Neural progenitor cell (in vitro differentiated cells): Measurements from ENCODE around the gene VSX1. TPM values are rescaled to one million over a fixed set of nuclear protein-coding genes. Genes with fewer than 3 reads are reported as not detected.

Source experiments
- DNase-seq: peaks from one replicate; pipeline ENCODE4 v3.0.0-alpha.2; 2016; ENCODE audit warnings: low spot score
- H2AFZ ChIP-seq: fragments of 200-600 bp; sonication (generic); replicated peaks from 2 replicates; pipeline ENCODE4 v1.6.1; 2016; ENCODE audit warnings: antibody characterized with exemption
- H3F3A ChIP-seq: fragments of 200-600 bp; sonication (generic); 2 replicates; pipeline ENCODE4 v1.6.1; 2016; ENCODE audit warnings: antibody characterized with exemption, low read depth
- H3K27ac ChIP-seq: fragments of 200-600 bp; sonication (generic); 2 replicates; pipeline ENCODE4 v1.5.1; 2016; ENCODE audit warnings: mild to moderate bottlenecking
- H3K27me3 ChIP-seq: fragments of 200-600 bp; sonication (generic); 2 replicates; pipeline ENCODE4 v1.6.1; 2016; ENCODE audit warnings: mild to moderate bottlenecking, moderate library complexity
- H3K36me3 ChIP-seq: fragments of 200-600 bp; sonication (generic); 2 replicates; pipeline ENCODE4 v1.5.1; 2016
- H3K4me1 ChIP-seq: fragments of 200-600 bp; sonication (generic); 2 replicates; pipeline ENCODE4 v1.6.1; 2016; ENCODE audit warnings: mixed run types
- H3K4me2 ChIP-seq: fragments of 200-600 bp; sonication (generic); 2 replicates; pipeline ENCODE4 v1.6.1; 2016
- H3K4me3 ChIP-seq: fragments of 200-600 bp; sonication (generic); 2 replicates; pipeline ENCODE4 v1.5.1; 2016
- H3K79me2 ChIP-seq: fragments of 200-600 bp; sonication (generic); 2 replicates; pipeline ENCODE4 v1.6.1; 2016; ENCODE audit warnings: low read depth
- H3K9ac ChIP-seq: fragments of 200-600 bp; sonication (generic); 2 replicates; pipeline ENCODE4 v1.6.1; 2016
- H3K9me3 ChIP-seq: fragments of 200-600 bp; sonication (generic); 2 replicates; pipeline ENCODE4 v1.5.1; 2016; ENCODE audit warnings: low read depth
- H4K20me1 ChIP-seq: fragments of 200-600 bp; sonication (generic); 2 replicates; pipeline ENCODE4 v1.6.1; 2016; ENCODE audit warnings: low read depth
- H3K27ac Mint-ChIP-seq: 3 replicates; pipeline ENCODE4 v1.8.0; 2021; ENCODE audit warnings: mixed read lengths
- H3K27me3 Mint-ChIP-seq: 2 replicates; pipeline ENCODE4 v1.8.0; 2022; ENCODE audit warnings: low read depth, mild to moderate bottlenecking, inconsistent platforms, moderate library complexity, mixed read lengths; ENCODE audit not compliant: insufficient read depth
- H3K36me3 Mint-ChIP-seq: 3 replicates; pipeline ENCODE4 v1.8.0; 2021; ENCODE audit warnings: mixed read lengths
- H3K4me1 Mint-ChIP-seq: 3 replicates; pipeline ENCODE4 v1.8.0; 2021; ENCODE audit warnings: mixed read lengths
- H3K4me3 Mint-ChIP-seq: 3 replicates; pipeline ENCODE4 v1.8.0; 2021; ENCODE audit warnings: mild to moderate bottlenecking, moderate library complexity, mixed read lengths
- H3K9me3 Mint-ChIP-seq: 3 replicates; pipeline ENCODE4 v1.8.0; 2020; ENCODE audit warnings: mixed read lengths
- CTCF ChIP-seq: fragments of 200-600 bp; sonication (generic); IDR thresholded peaks from 2 replicates; pipeline ENCODE4 v1.5.1; 2017; ENCODE audit warnings: antibody characterized with exemption, mild to moderate bottlenecking
- EZH2 ChIP-seq: fragments of 200-600 bp; sonication (generic); IDR thresholded peaks from 2 replicates; pipeline ENCODE4 v1.6.1; 2017; ENCODE audit warnings: antibody characterized with exemption, mild to moderate bottlenecking, moderate library complexity
- EZH2phosphoT487 ChIP-seq: fragments of 200-600 bp; sonication (generic); IDR thresholded peaks from 2 replicates; pipeline ENCODE4 v1.6.1; 2017; ENCODE audit warnings: antibody characterized with exemption
- total RNA-seq: library from RNA; depleted of rRNA; stranded (reverse); fragments of >200 nt; gene quantifications from 2 replicates; pipeline ENCODE4 v1.2.3, GENCODE V29; 2015; ENCODE audit warnings: low replicate concordance

VSX1 gene
- total RNA-seq, 1 donor from 2014 or later: not detected

GRCh38 chr20:25063546-25063945, 18.4 kb downstream of the VSX1 start:
- no peak overlapping the region for H2AFZ ChIP-seq
- peaks cover 27% of the 10 kb centered on the region for H3K4me1 Mint-ChIP-seq
- H3K27me3 Mint-ChIP-seq: peaks cover 43% of the 10 kb centered on the region
- no peaks in the 10 kb centered on the region for H3K79me2 ChIP-seq
- no peaks in the 10 kb centered on the region for H3K9me3 Mint-ChIP-seq
- H4K20me1 ChIP-seq: peaks cover 20% of the 10 kb centered on the region
- H3K4me2 ChIP-seq: no peak overlapping the region
- H3K36me3 ChIP-seq: no peaks in the 10 kb centered on the region
- peaks cover 100% of the 10 kb centered on the region for H3K27me3 ChIP-seq
- H3K4me3 Mint-ChIP-seq: no peak overlapping the region
- H3K9me3 ChIP-seq: no peaks in the 10 kb centered on the region
- TF ChIP-seq EZH2 (no peak), CTCF (no peak), EZH2phosphoT487 (no peak)
- H3K36me3 Mint-ChIP-seq: no peaks in the 10 kb centered on the region
- H3F3A ChIP-seq: peaks cover 20% of the 10 kb centered on the region
- H3K27ac Mint-ChIP-seq: no peak overlapping the region
- DNase-seq: no peak
- H3K4me3 ChIP-seq: no peak overlapping the region
- peaks cover 8% of the 10 kb centered on the region for H3K4me1 ChIP-seq
- no peak overlapping the region for H3K9ac ChIP-seq
- H3K27ac ChIP-seq: no peak overlapping the region

- peaks cover 43% of the 10 kb centered on the region for H3K27me3 Mint-ChIP-seq
These were observed 19.1 kb downstream of the VSX1 start for GRCh38 chr20:25062841-25063240.

GRCh38 chr20:25061821-25062530, 20.0 kb downstream of the VSX1 start:
- Histone ChIP-seq H2AFZ (no peak overlapping the region), H3K27ac (no peak overlapping the region), H3K9ac (no peak overlapping the region), H3F3A (peaks cover 12% of the 10 kb centered on the region), H3K4me1 (peaks cover 10% of the 10 kb centered on the region), H3K36me3 (no peaks in the 10 kb centered on the region), H3K79me2 (no peaks in the 10 kb centered on the region), H3K4me3 (no peak overlapping the region), H3K4me2 (no peak overlapping the region), H4K20me1 (peaks cover 24% of the 10 kb centered on the region), H3K9me3 (no peaks in the 10 kb centered on the region), H3K27me3 (peaks cover 100% of the 10 kb centered on the region)
- TF ChIP-seq EZH2 (no peak), EZH2phosphoT487 (no peak), CTCF (no peak)
- Mint-ChIP-seq H3K36me3 (no peaks in the 10 kb centered on the region), H3K27me3 (peaks cover 45% of the 10 kb centered on the region), H3K27ac (no peak overlapping the region), H3K4me3 (no peak overlapping the region), H3K9me3 (no peaks in the 10 kb centered on the region), H3K4me1 (peaks cover 27% of the 10 kb centered on the region)
- DNase-seq: no peak

More at GRCh38 chr20:25062841-25063240, 19.1 kb downstream of the VSX1 start:
- Histone ChIP-seq H3K4me2 (no peak overlapping the region), H3K27ac (no peak overlapping the region), H3K27me3 (peaks cover 100% of the 10 kb centered on the region), H4K20me1 (peaks cover 22% of the 10 kb centered on the region), H3K4me3 (no peak overlapping the region), H2AFZ (no peak overlapping the region), H3F3A (peaks cover 20% of the 10 kb centered on the region), H3K9ac (no peak overlapping the region), H3K79me2 (no peaks in the 10 kb centered on the region), H3K4me1 (peaks cover 10% of the 10 kb centered on the region), H3K36me3 (no peaks in the 10 kb centered on the region), H3K9me3 (no peaks in the 10 kb centered on the region)
- no peak for TF ChIP-seq EZH2phosphoT487
- TF ChIP-seq EZH2: no peak
- no peak for TF ChIP-seq CTCF
- Mint-ChIP-seq H3K36me3 (no peaks in the 10 kb centered on the region), H3K27ac (no peak overlapping the region), H3K4me3 (no peak overlapping the region), H3K9me3 (no peaks in the 10 kb centered on the region), H3K4me1 (peaks cover 27% of the 10 kb centered on the region)
- DNase-seq: no peak
